IMR-90 (cell line): Measurements from ENCODE around the gene C2orf68. TPM values are rescaled to one million over a fixed set of nuclear protein-coding genes. Genes with fewer than 3 reads are reported as not detected.
A peak's percentile ranks its signal among the peaks of the same experiment; 100 is the strongest.
"Not testable (repeated sequence)": the region's sequence is repeated elsewhere in the genome, so short reads cannot be mapped to it uniquely, and the experiment has no call there.

Source experiments
- ATAC-seq: fragments of 200-7000 bp; cut with Tn5 transposase; 2 replicates; pipeline ENCODE4 v1.9.1; 2020; ENCODE audit warnings: low read depth, mild to moderate bottlenecking, moderate library complexity
- BruUV-seq: library from RNA; stranded (reverse); fragments of 400-500 nt; replicated peaks from 2 replicates; lab custom pipeline; 2021; lab: Mats Ljungman, UMichigan
- CTCF ChIA-PET: fragments of 300-600 bp; formaldehyde crosslinking; extraction: SDS; loops from one replicate; lab custom pipeline; 2021; ENCODE audit warnings: antibody characterized with exemption; lab: Yijun Ruan, JAX
- POLR2A ChIA-PET: fragments of 300-600 bp; sonication (Branson Sonifier 250); formaldehyde crosslinking; loops from one replicate; lab custom pipeline; 2022; ENCODE audit warnings: antibody characterized with exemption; ENCODE audit not compliant: unreplicated experiment; lab: Charles Lee
- DNase-seq: peaks from one replicate; pipeline ENCODE4 v3.0.0; 2013
- H2AFZ ChIP-seq: replicated peaks from 2 replicates; pipeline ENCODE3; 2013; ENCODE audit warnings: low read length, mild to moderate bottlenecking; ENCODE audit not compliant: poor library complexity
- H2AK5ac ChIP-seq: 2 replicates; pipeline ENCODE4 v1.6.1; 2013; ENCODE audit warnings: low read depth, low read length, inconsistent platforms
- H2AK9ac ChIP-seq: replicated peaks from 2 replicates; pipeline ENCODE3; 2013; ENCODE audit warnings: mild to moderate bottlenecking, low read depth, low read length, moderate library complexity; ENCODE audit not compliant: poor library complexity
- H2BK120ac ChIP-seq: 2 replicates; pipeline ENCODE4 v1.6.1; 2013; ENCODE audit warnings: low read depth, low read length, inconsistent platforms
- H2BK15ac ChIP-seq: 3 replicates; pipeline ENCODE4 v1.6.1; 2013; ENCODE audit warnings: low read depth, low read length, inconsistent platforms
- H2BK20ac ChIP-seq: 2 replicates; pipeline ENCODE4 v1.6.1; 2013; ENCODE audit warnings: low read depth, mild to moderate bottlenecking, inconsistent platforms, low read length, moderate library complexity
- H2BK5ac ChIP-seq: 2 replicates; pipeline ENCODE4 v1.6.1; 2013; ENCODE audit warnings: mild to moderate bottlenecking, low read depth, low read length, inconsistent platforms; ENCODE audit not compliant: poor library complexity, severe bottlenecking
- H3K14ac ChIP-seq: replicated peaks from 2 replicates; pipeline ENCODE4 v1.6.1; 2013; ENCODE audit warnings: low read depth, low read length, inconsistent platforms
- H3K18ac ChIP-seq: 2 replicates; pipeline ENCODE4 v1.6.1; 2013; ENCODE audit warnings: low read depth, low read length, control low read depth
- H3K23ac ChIP-seq: 2 replicates; pipeline ENCODE4 v1.6.1; 2013; ENCODE audit warnings: low read depth, low read length, inconsistent platforms
- H3K27ac ChIP-seq: 2 replicates; pipeline ENCODE4 v1.5.1; 2013; ENCODE audit warnings: mild to moderate bottlenecking, control low read depth, low read length; ENCODE audit not compliant: insufficient read depth
- H3K27me3 ChIP-seq: 2 replicates; pipeline ENCODE4 v1.6.1; 2013; ENCODE audit warnings: low read length; ENCODE audit not compliant: control insufficient read depth, insufficient read depth
- H3K36me3 ChIP-seq: 2 replicates; pipeline ENCODE4 v1.6.1; 2013; ENCODE audit warnings: low read length, mixed read lengths; ENCODE audit not compliant: control insufficient read depth, insufficient read depth
- H3K4ac ChIP-seq: 2 replicates; pipeline ENCODE4 v1.6.1; 2013; ENCODE audit warnings: low read depth, low read length, inconsistent platforms
- H3K4me1 ChIP-seq: 2 replicates; pipeline ENCODE4 v1.6.1; 2013; ENCODE audit warnings: low read length, mixed read lengths; ENCODE audit not compliant: control insufficient read depth, insufficient read depth
- H3K4me2 ChIP-seq: 2 replicates; pipeline ENCODE4 v1.6.1; 2013; ENCODE audit warnings: low read depth, mild to moderate bottlenecking, control low read depth, low read length, moderate library complexity
- H3K4me3 ChIP-seq: 2 replicates; pipeline ENCODE4 v1.5.1; 2013; ENCODE audit warnings: low read depth, mild to moderate bottlenecking, control low read depth, low read length, moderate library complexity; ENCODE audit not compliant: insufficient read depth
- H3K56ac ChIP-seq: 2 replicates; pipeline ENCODE4 v1.6.1; 2013; ENCODE audit warnings: low read length, inconsistent platforms; ENCODE audit not compliant: insufficient read depth; ENCODE audit errors: extremely low read depth
- H3K79me1 ChIP-seq, 2 experiments: 2 replicates each; pipeline ENCODE4 v1.6.1; 2013; ENCODE audit warnings: low read length in 2 of 2, inconsistent platforms in 1 of 2, low read depth in 1 of 2
- H3K9ac ChIP-seq: 2 replicates; pipeline ENCODE4 v1.6.1; 2013; ENCODE audit warnings: low read depth, low read length, control low read depth
- H3K9me1 ChIP-seq: 2 replicates; pipeline ENCODE4 v1.6.1; 2013; ENCODE audit warnings: low read length, inconsistent platforms; ENCODE audit not compliant: insufficient read depth
- H3K9me3 ChIP-seq: 2 replicates; pipeline ENCODE4 v1.6.1; 2013; ENCODE audit warnings: low read length; ENCODE audit not compliant: control insufficient read depth, insufficient read depth
- H4K20me1 ChIP-seq: 2 replicates; pipeline ENCODE4 v1.6.1; 2013; ENCODE audit warnings: low read length, inconsistent platforms; ENCODE audit not compliant: insufficient read depth
- H4K5ac ChIP-seq: 2 replicates; pipeline ENCODE4 v1.6.1; 2013; ENCODE audit warnings: mild to moderate bottlenecking, low read depth, low read length, control low read depth
- H4K8ac ChIP-seq, 2 experiments: 2 replicates each; pipeline ENCODE4 v1.6.1; 2013; ENCODE audit warnings: low read depth in 2 of 2, low read length in 2 of 2, control low read depth in 1 of 2, inconsistent platforms in 1 of 2
- H4K91ac ChIP-seq: 2 replicates; pipeline ENCODE4 v1.6.1; 2013; ENCODE audit warnings: low read depth, low read length, inconsistent platforms; ENCODE audit not compliant: insufficient read depth
- CHD1 ChIP-seq: IDR thresholded peaks from 2 replicates; pipeline ENCODE4 v1.6.1; 2012; ENCODE audit warnings: low read depth, low read length, improper control_type of control experiment
- RAD21 ChIP-seq: IDR thresholded peaks from 2 replicates; pipeline ENCODE4 v1.6.1; 2012; ENCODE audit warnings: low read length, improper control_type of control experiment
- WGBS, 2 experiments: methylation state at CpG; one replicate each; pipeline versions ENCODE4 v1.1.5 to v1.1.7; 2013; ENCODE audit warnings: missing lambda C conversion rate in 2 of 2; ENCODE audit not compliant: insufficient read length in 1 of 2; ENCODE audit errors: extremely low coverage in 2 of 2; 5-methylcytosine and 5-hydroxymethylcytosine counted together
- dilution Hi-C: fragments of 300-500 bp; cut with HindIII; formaldehyde crosslinking; loops from one replicate; pipeline ENCODE4 v1.14.3; 2018; ENCODE audit warnings: low sequenced_read_pairs; ENCODE audit not compliant: unreplicated experiment
- in situ Hi-C: fragments of 300-500 bp; cut with MboI; formaldehyde crosslinking; loops from 3 replicates; pipeline ENCODE4 v1.14.3; 2019; ENCODE audit warnings: low sequenced_read_pairs, inconsistent platforms, mixed read lengths
- intact Hi-C: fragments of 100-400 bp; cut with micrococcal nuclease; formaldehyde crosslinking; loops from 2 replicates; pipeline ENCODE4 v1.10.0; 2022
- polyA plus RNA-seq, 3 experiments: library from polyadenylated mRNA; depleted of rRNA; stranded (reverse); fragments of >200 nt; gene quantifications; 2 replicates each; pipeline ENCODE4 v1.2.3, GENCODE V29; 2012; ENCODE audit warnings: low replicate concordance in 1 of 3
- total RNA-seq: library from RNA; depleted of rRNA; stranded (reverse); fragments of >200 nt; gene quantifications from 2 replicates; pipeline ENCODE4 v1.2.3, GENCODE V29; 2012

The C2orf68 gene
- total and polyA plus RNA-seq, 2 of the 4 experiments (the other 2 are of a cell fraction): 6.8 to 10.1 TPM

- TF ChIP-seq CHD1 (no peak), RAD21 (no peak)
Observed at GRCh38 chr2:85593023-85593422, 18.8 kb downstream of the C2orf68 start (continued).

GRCh38 chr2:85592299-85592698 is 19.6 kb downstream of the C2orf68 start:
- in situ Hi-C loops, POLR2A ChIA-PET: not testable (repeated sequence)

More at GRCh38 chr2:85592299-85592698, 19.6 kb downstream of the C2orf68 start:
- H2AK5ac ChIP-seq: peak overlapping the region; percentile 24; the same call in 1 of the 2 replicates
- H4K8ac ChIP-seq, H2AK9ac ChIP-seq, H3K14ac ChIP-seq, H2BK15ac ChIP-seq, H3K18ac ChIP-seq, intact Hi-C loops, H3K4ac ChIP-seq, H2AFZ ChIP-seq, H3K56ac ChIP-seq, CTCF ChIA-PET, H3K9ac ChIP-seq, H3K4me3 ChIP-seq, H2BK5ac ChIP-seq, H3K23ac ChIP-seq, ATAC-seq, H3K27ac ChIP-seq, H3K36me3 ChIP-seq, H3K27me3 ChIP-seq, H4K5ac ChIP-seq, H3K4me2 ChIP-seq, BruUV-seq, H3K9me3 ChIP-seq, dilution Hi-C loops, H4K91ac ChIP-seq, DNase-seq, H2BK120ac ChIP-seq: not testable (repeated sequence)
- H2BK20ac ChIP-seq: peak overlapping the region; percentile 3; the same call in 1 of the 2 replicates
- H4K20me1 ChIP-seq: peaks cover 21% of the 10 kb centered on the region
- H3K9me1 ChIP-seq: peaks cover 34% of the 10 kb centered on the region
- peaks cover 39 to 79% of the 10 kb centered on the region in 2 experiments for H3K79me1 ChIP-seq
- H3K4me1 ChIP-seq: peaks cover 26% of the 10 kb centered on the region
- WGBS, 2 experiments: no CpG with 5 or more reads among the region's 9 CpGs
